Suprapubic skin (tissue), 4 donors: Measurements from ENCODE around the gene GSTA1.

ENCODE experiments used
- CTCF ChIP-seq, 2 donors: fragments of 200-600 bp in 1 of 2; fragments of 450-650 bp in 1 of 2; sonication (generic) in 1 of 2; IDR thresholded peaks; one replicate each; pipeline ENCODE4 v1.5.1; 2016 to 2019; ENCODE audit warnings: antibody characterized with exemption in 2 of 2, mild to moderate bottlenecking in 1 of 2, moderate library complexity in 1 of 2
- EP300 ChIP-seq: sonication (generic); formaldehyde crosslinking; IDR thresholded peaks from one replicate; pipeline ENCODE4 v1.6.1; 2017; ENCODE audit warnings: antibody characterized with exemption
- POLR2A ChIP-seq, 2 donors: fragments of 450-650 bp; IDR thresholded peaks; one replicate each; pipeline ENCODE4 v1.6.1; 2017; ENCODE audit warnings: antibody characterized with exemption in 2 of 2, mild to moderate bottlenecking in 2 of 2, moderate library complexity in 2 of 2
- POLR2AphosphoS5 ChIP-seq, 3 donors: sonication (generic); formaldehyde crosslinking; IDR thresholded peaks; one replicate each; pipeline ENCODE4 v1.6.1; 2017; ENCODE audit warnings: antibody characterized with exemption in 3 of 3

GRCh38 chr6:52840763-52841585 lies 37.4 kb upstream of the GSTA1 start, which contains the start of gene GSTA5:
- TF ChIP-seq CTCF (IDR thresholded peaks at IDR 0.05) (no peak), EP300 (no peak), POLR2A (IDR thresholded peaks at IDR 0.05) (no peak), POLR2AphosphoS5 (IDR thresholded peaks at IDR 0.05) (no peak)
